Muscle layer of colon (tissue), 2 donors: ENCODE results near the gene PAQR5.

Experiments used
- H3K27ac ChIP-seq: one replicate; pipeline ENCODE4 v1.7.0; 2013; ENCODE audit warnings: low read depth, mild to moderate bottlenecking, low read length, moderate library complexity
- H3K27me3 ChIP-seq, 2 donors: one replicate each; pipeline ENCODE4 v1.7.0; 2013; ENCODE audit warnings: low read length in 2 of 2, mild to moderate bottlenecking in 2 of 2; ENCODE audit not compliant: insufficient read depth in 2 of 2, control insufficient read depth in 1 of 2
- H3K36me3 ChIP-seq: one replicate; pipeline ENCODE4 v1.7.0; 2013; ENCODE audit warnings: mild to moderate bottlenecking, low read length; ENCODE audit not compliant: insufficient read depth
- H3K4me1 ChIP-seq: one replicate; pipeline ENCODE4 v1.7.0; 2013; ENCODE audit warnings: mild to moderate bottlenecking, low read length; ENCODE audit not compliant: insufficient read depth
- H3K4me3 ChIP-seq, 2 donors: one replicate each; pipeline ENCODE4 v1.7.0; 2013; ENCODE audit warnings: low read length in 2 of 2, low read depth in 1 of 2, mild to moderate bottlenecking in 1 of 2, moderate library complexity in 1 of 2
- H3K9ac ChIP-seq: one replicate; pipeline ENCODE4 v1.7.0; 2013; ENCODE audit warnings: low read length
- H3K9me3 ChIP-seq: one replicate; pipeline ENCODE4 v1.7.0; 2013; ENCODE audit warnings: mild to moderate bottlenecking, low read length
- donor health status: abdominal sarcoma.
- donor health status: Adenocarcinoma of cecum.

PAQR5 gene, protein sequence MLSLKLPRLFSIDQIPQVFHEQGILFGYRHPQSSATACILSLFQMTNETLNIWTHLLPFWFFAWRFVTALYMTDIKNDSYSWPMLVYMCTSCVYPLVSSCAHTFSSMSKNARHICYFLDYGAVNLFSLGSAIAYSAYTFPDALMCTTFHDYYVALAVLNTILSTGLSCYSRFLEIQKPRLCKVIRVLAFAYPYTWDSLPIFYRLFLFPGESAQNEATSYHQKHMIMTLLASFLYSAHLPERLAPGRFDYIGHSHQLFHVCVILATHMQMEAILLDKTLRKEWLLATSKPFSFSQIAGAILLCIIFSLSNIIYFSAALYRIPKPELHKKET

DNA sequence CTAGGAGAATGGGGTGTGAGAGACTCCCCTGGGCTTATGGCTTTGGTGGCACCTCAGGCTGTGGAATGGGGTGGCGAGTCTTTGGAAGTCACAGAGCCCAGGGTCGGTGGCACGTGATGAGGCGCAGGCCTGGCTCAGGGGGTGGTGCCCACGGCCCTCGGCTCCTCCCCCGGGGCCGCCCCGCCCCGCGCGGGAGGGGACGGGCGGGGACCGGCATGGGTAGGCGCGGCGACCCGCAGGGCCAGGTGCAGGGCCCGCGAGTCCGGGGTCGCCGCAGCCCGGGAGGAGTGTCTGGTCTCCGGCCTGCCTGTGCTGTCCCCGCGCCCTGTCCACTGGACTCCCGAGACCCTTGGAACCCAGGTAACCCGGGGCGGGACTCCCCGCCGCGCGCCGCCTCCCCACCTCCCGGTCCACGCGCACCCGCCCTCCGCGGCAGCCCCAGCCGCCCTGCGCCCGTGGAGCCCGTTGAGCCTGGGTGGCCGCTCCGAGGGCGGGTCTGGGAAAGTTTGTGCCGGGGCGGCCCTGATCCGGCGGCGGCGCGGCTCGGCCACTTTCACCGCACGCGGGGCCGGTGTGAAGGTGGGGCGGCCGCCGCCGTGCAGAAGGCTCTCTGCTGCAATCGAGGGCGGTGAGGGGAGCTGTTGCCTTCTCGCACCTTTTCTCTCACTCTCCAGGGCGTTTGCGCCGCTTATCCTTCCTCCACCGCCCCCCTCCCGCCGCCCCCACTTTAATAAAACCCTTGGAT is at the start of gene PAQR5:
Gene PAQR5 (plus strand): TSS at position 216 of the 745 bp plus-strand sequence. CDS start 61,169 bp downstream, outside the sequence.
- Histone ChIP-seq H3K4me1 (no peaks in the 10 kb centered on the region), H3K9ac (no peak within 1 kb of the TSS), H3K9me3 (no peaks in the 10 kb centered on the region), H3K27ac (no peak within 1 kb of the TSS), H3K27me3 (peaks cover 22 to 25% of the 10 kb centered on the region in 2 donors), H3K36me3 (no peaks in the 10 kb centered on the region), H3K4me3 (peak within 1 kb of the TSS in 1 of 2 donors; percentile 31)

DNA sequence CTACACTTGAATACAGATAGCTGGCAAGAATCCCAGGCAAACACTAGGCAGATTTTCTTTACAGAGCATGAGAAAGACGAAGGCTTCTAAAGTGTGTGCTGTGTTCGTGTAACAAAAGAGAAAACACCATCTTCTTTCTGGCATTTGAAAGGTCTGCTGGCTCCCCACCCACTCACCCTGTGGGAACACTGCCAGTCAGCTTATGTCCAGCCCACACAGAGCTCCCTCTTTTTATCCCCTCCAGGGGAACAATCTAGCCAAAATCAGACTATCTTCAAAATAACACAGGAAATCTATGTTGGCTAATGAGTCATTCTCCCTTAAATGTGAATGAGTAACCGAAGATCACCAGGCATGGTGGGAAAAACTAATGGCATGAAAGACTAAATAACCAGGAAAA is 45.6 kb upstream of the PAQR5 start:
- no peak overlapping the region for H3K4me3 ChIP-seq
- no peak overlapping the region for H3K27ac ChIP-seq
- no peak overlapping the region for H3K9ac ChIP-seq
- H3K36me3 ChIP-seq = no peaks in the 10 kb centered on the region
- no peaks in the 10 kb centered on the region for H3K9me3 ChIP-seq
- H3K4me1 ChIP-seq = no peaks in the 10 kb centered on the region
- no peaks in the 10 kb centered on the region for H3K27me3 ChIP-seq

DNA sequence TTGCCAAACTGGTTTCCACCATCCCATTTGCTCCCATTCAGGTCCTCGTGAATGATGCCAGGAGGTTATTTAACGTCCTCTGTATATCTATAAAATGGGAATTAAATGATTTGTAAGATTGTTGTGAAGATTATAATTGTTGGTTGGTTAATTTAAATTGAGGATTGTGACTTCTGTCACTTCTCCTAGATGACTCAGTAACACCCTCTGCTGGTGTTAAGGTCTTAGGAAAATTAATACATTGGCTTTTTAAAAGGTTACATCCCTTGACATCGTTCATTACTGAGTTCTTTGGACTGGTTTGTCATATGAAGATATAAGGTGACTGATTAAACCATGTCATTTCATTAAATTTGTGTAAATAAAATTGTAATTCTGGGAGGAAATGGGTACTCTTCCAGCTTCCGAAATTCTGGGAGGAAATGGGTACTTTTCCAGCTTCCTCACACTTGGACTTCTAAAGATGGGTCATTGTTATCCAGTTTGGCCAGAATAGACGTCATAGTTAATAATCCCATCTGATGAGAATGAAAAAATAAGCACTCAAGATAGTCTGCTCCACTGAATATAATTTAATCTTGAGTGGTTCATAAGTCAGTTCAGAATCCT is 33.3 kb upstream of the PAQR5 start:
- H3K9me3 ChIP-seq = no peaks in the 10 kb centered on the region
- H3K36me3 ChIP-seq = peaks cover 5% of the 10 kb centered on the region
- no peak overlapping the region for H3K4me3 ChIP-seq
- no peaks in the 10 kb centered on the region for H3K27me3 ChIP-seq
- no peak overlapping the region for H3K9ac ChIP-seq
- H3K4me1 ChIP-seq = no peaks in the 10 kb centered on the region
- no peak overlapping the region for H3K27ac ChIP-seq

DNA sequence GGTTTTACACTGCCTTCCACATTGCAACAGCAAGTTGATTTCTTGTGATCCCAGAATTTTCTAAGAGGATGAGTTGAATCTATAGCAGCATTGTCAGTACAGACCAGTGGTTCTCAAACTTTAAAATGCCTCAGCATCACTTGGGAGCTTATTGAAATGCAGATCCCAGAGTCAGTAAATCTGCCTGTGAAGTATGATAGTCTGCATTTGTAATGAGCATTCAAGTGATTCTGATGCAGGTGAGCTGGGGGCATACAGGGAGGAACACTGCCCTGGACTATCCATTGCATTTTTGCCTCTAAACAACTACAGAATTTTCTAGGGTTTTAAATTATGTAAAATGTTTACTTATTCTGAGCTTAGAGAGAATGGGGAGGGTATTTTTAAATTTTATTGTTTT is 27.5 kb upstream of the PAQR5 start:
- Histone ChIP-seq H3K4me1 (no peaks in the 10 kb centered on the region), H3K27ac (no peak overlapping the region), H3K9ac (no peak overlapping the region), H3K9me3 (no peaks in the 10 kb centered on the region), H3K4me3 (no peak overlapping the region), H3K27me3 (peaks cover 0 to 3% of the 10 kb centered on the region in 2 donors), H3K36me3 (peaks cover 5% of the 10 kb centered on the region)

DNA sequence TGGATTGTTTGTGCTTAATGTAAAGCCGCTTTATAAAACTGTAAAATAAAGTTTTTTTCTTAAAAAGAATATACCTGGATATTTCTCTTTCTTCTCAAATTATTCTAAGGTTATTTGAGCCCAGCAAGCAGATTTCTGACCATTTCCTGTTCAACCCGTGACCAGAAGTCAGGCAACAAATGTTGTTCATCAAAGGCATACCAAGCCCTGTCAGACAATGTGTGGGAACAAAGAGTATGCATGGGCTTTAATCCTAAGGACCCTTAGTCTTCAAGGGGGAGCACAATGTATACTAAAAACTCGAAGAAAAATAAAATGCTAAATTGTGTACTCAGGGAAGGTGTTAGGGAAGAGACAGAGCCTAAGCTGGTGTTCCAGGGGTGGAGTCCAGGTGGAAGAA is 26.6 kb upstream of the PAQR5 start:
- Histone ChIP-seq H3K4me3 (no peak overlapping the region), H3K27me3 (peaks cover 0 to 8% of the 10 kb centered on the region in 2 donors), H3K9me3 (no peaks in the 10 kb centered on the region), H3K4me1 (no peaks in the 10 kb centered on the region), H3K36me3 (peaks cover 5% of the 10 kb centered on the region), H3K9ac (no peak overlapping the region), H3K27ac (no peak overlapping the region)

DNA sequence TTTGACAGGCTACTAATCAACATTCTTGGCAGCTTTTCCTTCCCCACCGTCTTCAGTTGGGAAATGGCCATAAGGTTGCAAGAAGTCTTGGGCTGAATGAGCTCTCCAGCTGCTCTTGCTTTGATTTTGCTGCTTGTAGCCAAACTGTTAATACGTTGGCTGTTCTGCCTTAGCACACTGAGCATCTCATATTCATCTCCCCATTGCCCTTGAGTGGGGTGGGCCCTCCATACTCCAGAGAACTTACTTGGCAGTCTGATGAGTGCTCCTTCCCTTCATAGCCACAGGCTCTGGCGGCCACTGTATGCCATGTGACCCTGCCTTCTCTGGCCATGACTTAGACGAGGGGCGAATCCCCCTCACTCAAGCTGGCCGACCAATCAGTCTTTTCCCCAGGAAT is 25.8 kb upstream of the PAQR5 start:
- H3K36me3 ChIP-seq = peaks cover 5% of the 10 kb centered on the region

DNA sequence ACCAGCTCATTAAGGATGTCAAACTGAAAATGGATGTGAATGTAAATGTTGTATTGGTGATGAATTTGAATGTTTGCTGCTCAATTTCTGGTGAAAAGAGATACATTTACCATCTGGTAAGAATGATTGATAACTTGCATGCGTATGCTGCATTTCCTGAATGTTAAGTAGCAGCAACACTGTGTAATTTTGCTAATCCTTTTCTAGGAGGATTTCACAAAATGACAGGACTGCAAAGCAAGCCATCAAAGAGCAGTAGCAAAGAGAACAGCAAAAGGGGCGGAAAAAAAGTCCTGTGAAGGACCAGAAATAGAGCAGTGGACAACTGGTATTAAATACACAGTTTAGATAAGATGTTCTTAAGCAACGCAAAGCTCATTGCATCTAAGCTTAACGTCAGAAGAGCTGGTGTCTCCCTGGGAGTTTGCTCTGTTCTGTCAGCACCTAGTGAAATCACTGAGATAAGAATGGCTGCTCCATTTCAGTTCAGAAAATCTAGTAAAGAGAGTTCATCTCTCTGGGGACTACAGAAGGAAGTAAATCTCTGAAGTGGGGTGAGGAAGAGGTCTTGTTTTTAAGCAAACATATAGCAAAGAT is 23.5 kb upstream of the PAQR5 start:
- Histone ChIP-seq H3K9ac (no peak overlapping the region), H3K27ac (no peak overlapping the region), H3K4me3 (no peak overlapping the region), H3K9me3 (no peaks in the 10 kb centered on the region), H3K36me3 (no peaks in the 10 kb centered on the region), H3K4me1 (no peaks in the 10 kb centered on the region), H3K27me3 (peaks cover 0 to 8% of the 10 kb centered on the region in 2 donors)

More for the DNA sequence above, 25.8 kb upstream of the PAQR5 start:
- H3K27ac ChIP-seq = no peak overlapping the region
- no peak overlapping the region for H3K9ac ChIP-seq
- no peak overlapping the region for H3K4me3 ChIP-seq
- H3K9me3 ChIP-seq = no peaks in the 10 kb centered on the region
- H3K4me1 ChIP-seq = no peaks in the 10 kb centered on the region
- peaks cover 0 to 8% of the 10 kb centered on the region in 2 donors for H3K27me3 ChIP-seq

DNA sequence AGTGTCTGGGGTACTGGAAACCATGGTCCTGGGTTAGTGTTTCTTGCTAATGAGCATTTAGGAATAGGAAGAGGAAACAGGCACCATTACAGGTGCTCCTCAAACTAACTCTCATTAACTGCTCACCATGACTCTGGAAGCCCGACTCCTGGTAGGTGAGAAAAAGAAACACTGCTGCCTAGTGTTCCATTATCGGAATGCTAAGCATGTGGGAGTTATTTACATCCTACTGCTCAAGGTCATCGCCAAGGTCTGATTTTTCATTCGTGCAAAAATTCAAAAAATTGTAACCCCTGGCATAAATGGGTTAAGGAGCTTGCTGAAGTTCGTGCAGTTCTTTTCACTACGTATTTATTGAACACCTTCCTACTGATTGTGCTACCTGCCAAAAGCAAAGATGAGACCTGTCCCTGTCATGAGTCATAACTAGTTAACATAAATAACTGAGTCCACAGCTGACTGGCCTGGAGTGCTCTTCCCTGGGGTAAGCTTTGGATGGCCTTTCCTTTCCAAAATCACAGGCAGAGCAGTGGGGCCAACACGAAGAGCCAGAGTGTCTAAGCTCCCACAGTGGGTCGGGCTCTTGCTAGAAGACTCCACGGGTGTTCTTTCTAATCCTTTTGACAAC is 22.7 kb upstream of the PAQR5 start:
- no peak overlapping the region for H3K27ac ChIP-seq
- no peaks in the 10 kb centered on the region for H3K9me3 ChIP-seq
- no peak overlapping the region for H3K9ac ChIP-seq
- peaks cover 0 to 8% of the 10 kb centered on the region in 2 donors for H3K27me3 ChIP-seq
- H3K4me3 ChIP-seq = no peak overlapping the region
- H3K4me1 ChIP-seq = no peaks in the 10 kb centered on the region
- H3K36me3 ChIP-seq = no peaks in the 10 kb centered on the region

DNA sequence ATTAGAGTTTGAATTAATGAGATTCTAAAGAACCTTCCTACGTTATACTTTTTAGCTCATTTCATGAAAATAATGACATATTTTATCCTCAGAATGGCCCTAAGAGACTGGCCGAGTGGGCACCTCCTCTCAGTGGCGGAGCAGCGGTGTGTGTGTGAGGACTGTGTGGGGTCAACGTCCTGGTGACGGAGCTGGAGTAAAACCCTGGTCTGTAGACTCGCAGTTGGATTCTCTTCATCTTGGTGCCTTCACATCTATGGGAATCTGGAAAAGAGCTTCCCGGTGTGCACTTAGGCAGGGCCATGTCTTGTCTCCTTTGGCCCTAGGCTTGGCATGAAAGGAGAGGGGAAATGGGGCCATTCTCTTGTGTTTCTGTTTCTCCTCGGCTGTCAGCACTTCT is 21.4 kb upstream of the PAQR5 start:
- Histone ChIP-seq H3K27ac (no peak overlapping the region), H3K27me3 (peaks cover 0 to 8% of the 10 kb centered on the region in 2 donors), H3K4me3 (no peak overlapping the region), H3K36me3 (no peaks in the 10 kb centered on the region), H3K9me3 (no peaks in the 10 kb centered on the region), H3K9ac (no peak overlapping the region), H3K4me1 (no peaks in the 10 kb centered on the region)

DNA sequence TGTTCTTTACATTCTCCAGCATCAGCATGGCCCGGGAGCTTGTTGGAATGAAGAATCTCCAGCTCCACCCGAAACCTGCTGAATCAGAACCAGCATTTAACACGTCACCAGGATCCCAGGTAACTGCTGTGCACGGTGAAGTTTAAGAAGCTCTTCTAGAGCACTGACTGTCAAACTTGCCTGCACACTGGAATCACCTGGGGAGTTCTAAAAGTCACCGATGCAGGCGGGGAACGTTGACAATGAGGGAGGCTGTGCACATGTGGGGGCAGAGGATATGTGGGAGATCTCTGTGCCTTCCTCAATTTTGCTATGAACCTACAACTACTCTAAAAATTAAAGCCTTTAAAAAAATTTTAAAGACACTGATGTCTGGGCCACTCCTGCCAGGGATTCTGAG is 19.1 kb upstream of the PAQR5 start:
- Histone ChIP-seq H3K36me3 (no peaks in the 10 kb centered on the region), H3K9ac (no peak overlapping the region), H3K4me1 (no peaks in the 10 kb centered on the region), H3K4me3 (no peak overlapping the region), H3K27ac (no peak overlapping the region), H3K9me3 (no peaks in the 10 kb centered on the region), H3K27me3 (peaks cover 0 to 8% of the 10 kb centered on the region in 2 donors)

DNA sequence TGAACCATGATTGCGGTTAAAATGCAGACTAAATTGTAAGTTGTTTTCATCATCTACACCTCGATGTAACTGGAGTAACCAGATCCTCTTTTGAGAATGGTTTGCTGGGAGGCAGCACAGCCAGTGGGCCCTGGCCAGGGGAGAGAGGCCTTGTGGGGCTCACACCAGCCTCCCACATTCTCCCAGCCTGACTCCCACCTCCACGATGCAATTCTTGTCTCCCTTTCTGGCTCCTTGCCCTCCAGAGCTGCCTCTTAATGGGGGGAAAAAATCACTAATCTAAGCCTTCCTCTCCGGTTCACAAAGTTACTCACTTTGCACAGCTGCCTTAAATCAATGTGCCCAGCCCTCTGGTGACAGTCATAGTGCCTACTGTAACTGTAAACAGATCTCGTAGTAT is 17.9 kb upstream of the PAQR5 start:
- Histone ChIP-seq H3K9ac (no peak overlapping the region), H3K27ac (no peak overlapping the region), H3K36me3 (no peaks in the 10 kb centered on the region), H3K4me3 (no peak overlapping the region), H3K27me3 (peaks cover 0 to 8% of the 10 kb centered on the region in 2 donors), H3K4me1 (no peaks in the 10 kb centered on the region), H3K9me3 (no peaks in the 10 kb centered on the region)
